NCI-H2107 (cell line): ENCODE data around the gene DOLPP1.
"Not testable (repeated sequence)": the region's sequence is repeated elsewhere in the genome, so short reads cannot be mapped to it uniquely, and the experiment has no call there.

Experiments
- DNase-seq: peaks from one replicate; lab custom pipeline; 2025; lab: John Stamatoyannopoulos, UW

DOLPP1 gene

GRCh38 chr9:129111528-129112151 lies 30.7 kb downstream of the DOLPP1 start:
- DNase-seq: no peak

DNA sequence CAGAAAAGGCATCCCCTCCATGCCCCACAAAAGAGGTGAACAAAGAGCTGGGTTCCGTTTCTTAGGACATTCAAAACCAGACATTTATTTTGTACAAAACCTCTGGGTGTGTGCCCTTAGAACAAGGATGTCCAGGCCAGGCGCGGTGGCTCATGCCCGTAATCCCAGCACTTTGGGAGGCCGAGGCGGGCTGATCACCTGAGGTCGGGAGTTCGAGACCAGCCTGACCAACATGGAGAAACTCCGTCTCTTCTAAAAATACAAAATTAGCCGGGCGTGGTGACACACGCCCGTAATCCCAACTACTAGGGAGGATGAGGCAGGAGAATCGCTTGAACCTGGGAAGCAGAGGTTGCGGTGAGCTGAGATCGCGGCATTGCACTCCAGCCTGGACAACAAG lies 31.6 kb downstream of the DOLPP1 start:
- DNase-seq: not testable (repeated sequence)

DNA sequence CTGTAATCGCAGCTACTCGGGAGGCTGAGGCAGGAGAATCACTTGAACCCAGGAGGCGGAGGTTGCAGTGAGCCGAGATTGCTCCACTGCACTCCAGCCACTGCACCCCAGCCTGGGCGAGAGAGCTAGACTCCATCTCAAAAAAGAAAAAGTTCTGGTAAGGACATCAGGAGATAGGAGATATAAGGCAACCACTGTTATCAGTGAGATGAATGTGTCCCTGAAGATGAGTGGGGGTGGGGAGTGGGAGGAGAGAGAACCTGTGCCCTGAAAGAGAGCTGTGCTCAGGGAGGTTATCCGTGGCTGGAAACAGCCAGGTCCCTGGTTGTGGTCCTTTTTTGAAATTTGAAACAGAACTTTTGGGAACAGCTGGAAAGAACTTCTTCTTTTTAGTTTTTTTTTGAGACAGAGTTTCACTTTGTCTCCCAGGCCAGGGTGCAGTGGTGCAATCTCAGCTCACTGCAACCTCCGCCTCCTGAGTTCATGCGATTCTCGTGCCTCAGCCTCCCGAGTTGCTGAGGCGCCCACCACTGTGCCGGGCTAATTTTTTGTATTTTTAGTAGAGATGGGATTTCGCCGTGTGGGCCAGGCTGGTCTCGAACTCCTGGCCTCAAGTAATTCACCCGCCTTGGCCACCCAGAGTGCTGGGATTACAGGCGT lies 32.9 kb downstream of the DOLPP1 start:
- DNase-seq: no peak

DNA sequence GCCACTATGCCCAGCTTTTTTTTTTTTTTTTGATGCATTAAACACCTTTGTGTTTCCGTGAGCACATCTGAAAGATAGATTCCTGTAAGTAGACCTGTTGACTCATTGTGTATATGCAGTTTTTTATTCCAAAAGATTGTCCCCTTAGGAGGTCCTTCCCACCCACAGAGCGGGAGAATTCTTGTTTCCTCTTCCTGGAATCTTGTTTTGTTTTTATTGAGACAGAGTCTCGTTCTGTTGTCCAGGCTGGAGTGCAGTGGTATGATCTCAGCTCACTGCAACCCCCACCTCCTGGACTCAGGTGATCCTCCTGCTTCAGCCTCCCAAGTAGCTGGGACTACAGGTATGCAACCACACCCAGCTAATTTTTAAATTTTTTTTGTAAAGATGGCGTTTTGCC lies 37.9 kb downstream of the DOLPP1 start:
- no peak for DNase-seq

GRCh38 chr9:129121483-129121882 lies 40.6 kb downstream of the DOLPP1 start:
- DNase-seq: no peak

DNA sequence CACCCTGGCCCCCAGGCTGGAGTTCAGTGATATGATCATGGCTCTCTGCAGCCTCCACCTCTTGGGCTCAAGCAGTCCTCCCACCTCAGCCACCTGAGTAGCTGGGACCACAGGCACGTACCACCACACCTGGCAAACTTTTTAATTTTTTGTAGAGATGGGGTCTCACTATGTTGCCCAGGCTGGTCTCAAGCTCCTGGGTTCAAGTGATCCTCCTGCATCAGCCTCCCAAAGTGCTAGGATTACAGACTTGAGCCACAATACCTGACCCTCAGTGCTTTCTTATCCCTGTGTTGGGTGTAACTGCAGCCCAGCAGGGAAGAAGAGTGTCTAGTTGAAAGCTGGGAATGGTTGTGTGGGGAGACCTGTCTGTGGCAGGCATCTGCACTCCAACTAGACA lies 41.2 kb downstream of the DOLPP1 start:
- DNase-seq: no peak

DNA sequence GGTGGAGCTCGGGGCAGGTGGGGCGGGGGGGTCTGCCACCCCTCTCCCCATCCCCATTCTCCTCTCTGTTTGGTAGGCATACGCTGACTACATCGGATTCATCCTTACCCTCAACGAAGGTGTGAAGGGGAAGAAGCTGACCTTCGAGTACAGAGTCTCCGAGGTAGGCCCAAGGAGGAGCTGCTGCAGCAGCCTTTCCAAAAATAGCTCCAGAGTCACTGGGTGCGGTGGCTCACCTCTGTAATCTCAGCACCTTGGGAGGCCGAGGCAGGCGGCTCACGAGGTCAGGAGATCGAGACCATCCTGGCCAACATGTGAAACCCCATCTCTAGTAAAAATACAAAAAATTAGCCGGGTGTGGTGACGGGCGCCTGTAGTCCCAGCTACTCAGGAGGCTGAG lies 42.1 kb downstream of the DOLPP1 start:
- not testable (repeated sequence) for DNase-seq

DNA sequence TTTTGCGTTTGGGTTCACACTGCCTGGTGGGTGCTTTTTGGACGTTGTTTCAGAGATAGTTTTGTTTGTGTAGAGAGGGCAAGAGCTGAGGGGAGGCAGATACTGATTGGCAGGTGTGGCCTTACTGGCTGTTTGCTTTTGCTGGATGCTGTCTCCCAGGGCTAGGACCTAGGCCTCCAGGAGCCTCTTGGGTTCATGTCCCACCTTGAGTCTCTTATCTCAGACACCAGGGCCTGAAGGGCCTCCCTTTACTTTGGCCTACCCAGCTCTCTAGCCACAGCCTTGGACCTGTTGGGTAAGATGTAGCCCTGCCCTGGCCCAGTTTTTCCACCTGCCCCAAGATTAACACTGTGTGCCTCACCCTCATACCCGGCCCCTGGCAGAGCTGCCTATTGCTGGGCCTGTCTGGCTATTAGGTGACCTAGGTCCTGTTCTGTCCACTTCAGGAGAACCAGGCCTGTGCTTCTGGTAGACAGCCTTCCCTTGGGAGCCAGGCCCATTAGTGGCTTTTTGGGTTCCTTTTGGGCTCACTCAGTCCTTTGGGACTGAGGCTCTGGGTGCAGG lies 43.7 kb downstream of the DOLPP1 start:
- DNase-seq: no peak

DNA sequence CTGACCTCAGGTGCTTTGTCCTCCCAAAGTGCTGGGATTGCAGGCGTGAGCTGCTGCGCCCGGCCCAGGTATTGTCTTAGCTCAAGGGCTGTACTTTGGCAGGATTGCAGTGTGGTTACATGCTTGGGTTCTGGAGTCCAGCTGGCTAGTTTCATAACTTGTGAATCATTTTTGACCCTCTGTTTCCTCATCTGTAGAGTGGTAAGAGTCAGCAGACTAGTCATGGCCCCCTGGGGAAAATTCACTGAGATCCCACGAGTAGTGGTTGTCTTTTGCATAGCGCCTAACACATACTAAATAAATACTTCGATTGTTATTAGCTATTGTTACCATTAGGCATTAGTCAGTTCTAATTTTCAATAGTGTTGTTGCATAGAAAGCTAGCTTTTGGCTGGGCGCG lies 44.6 kb downstream of the DOLPP1 start:
- no peak for DNase-seq

DNA sequence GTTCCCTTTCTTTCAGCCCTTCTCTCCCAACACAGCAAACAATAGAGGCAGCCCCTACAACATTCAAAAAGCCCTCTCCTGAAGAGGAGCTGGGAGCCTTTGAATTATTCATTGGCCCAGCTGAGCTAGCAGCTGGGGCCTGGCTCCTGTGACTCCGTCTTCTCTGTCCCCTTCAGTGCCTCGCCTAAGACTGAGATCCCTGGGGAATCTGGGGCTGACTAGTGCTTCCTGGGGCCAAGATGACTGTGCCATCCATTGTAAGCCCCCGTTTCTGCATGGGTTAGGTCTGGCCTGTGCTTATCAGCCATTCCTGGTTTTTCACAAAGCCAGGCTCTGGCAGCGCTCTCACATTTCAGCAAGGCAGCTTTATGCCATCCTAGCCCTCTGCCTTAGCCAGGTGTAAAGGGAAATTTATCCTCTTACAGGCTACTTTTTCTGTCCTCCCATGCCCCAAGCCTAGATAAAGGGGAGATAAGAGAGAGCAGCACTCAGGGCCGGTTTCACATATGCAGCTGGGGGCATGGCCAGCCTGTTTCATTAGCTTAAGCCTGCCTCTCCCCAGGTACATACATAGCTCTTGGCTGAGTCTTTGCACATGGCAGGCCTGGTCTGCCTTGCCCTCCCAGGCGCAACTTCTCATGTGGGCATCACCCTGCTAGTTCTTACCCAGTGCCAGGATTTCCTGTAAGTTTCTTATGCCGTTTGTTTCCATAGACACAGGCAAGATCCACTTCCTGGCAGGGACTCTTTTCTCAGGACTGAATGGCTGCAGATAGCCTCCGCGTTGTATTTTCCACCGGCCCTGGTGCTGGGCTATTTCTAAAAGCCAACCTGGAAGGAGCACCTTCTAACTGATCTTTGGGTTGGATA lies 46.1 kb downstream of the DOLPP1 start:
- DNase-seq: peak; percentile 71

GRCh38 chr9:129128689-129129088 lies 47.8 kb downstream of the DOLPP1 start:
- no peak for DNase-seq

DNA sequence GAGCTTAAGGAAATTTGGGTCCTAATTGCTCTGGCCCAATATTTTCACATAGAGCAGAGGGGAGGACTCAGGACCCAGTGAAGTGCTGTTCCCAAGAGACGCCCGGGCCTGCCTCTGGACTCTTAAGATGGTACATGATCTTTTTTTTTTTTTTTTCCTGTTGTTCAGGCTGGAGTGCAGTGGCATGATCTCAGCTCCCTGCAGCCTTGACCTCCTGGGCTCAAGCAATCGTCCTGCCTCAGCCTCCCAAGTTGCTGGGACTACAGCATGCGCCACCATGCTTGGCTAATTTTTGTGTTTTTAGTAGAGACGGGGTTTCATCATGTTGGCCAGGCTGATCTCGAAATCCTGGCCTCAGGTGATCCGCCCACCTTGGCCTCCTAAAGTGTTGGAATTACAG lies 49.4 kb downstream of the DOLPP1 start:
- DNase-seq: not testable (repeated sequence)

DNA sequence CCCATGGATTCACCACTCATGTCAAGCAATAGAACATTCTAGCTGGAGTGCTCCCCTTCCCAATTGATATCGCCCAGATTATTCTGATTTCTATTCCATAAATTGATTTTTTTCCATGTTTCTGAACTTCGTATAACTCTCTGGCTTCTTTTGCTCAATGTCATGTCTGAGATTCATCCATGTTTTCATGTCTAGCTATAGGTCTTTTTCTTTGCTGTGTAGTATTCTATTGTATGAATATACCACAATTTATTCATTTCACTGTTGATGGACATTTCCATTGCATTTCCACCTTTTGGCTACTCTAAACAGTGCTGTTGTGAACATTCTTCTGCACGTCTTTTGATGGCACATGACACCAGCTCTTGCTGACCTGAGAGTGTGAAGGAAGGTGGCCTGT lies 49.9 kb downstream of the DOLPP1 start:
- no peak for DNase-seq

DNA sequence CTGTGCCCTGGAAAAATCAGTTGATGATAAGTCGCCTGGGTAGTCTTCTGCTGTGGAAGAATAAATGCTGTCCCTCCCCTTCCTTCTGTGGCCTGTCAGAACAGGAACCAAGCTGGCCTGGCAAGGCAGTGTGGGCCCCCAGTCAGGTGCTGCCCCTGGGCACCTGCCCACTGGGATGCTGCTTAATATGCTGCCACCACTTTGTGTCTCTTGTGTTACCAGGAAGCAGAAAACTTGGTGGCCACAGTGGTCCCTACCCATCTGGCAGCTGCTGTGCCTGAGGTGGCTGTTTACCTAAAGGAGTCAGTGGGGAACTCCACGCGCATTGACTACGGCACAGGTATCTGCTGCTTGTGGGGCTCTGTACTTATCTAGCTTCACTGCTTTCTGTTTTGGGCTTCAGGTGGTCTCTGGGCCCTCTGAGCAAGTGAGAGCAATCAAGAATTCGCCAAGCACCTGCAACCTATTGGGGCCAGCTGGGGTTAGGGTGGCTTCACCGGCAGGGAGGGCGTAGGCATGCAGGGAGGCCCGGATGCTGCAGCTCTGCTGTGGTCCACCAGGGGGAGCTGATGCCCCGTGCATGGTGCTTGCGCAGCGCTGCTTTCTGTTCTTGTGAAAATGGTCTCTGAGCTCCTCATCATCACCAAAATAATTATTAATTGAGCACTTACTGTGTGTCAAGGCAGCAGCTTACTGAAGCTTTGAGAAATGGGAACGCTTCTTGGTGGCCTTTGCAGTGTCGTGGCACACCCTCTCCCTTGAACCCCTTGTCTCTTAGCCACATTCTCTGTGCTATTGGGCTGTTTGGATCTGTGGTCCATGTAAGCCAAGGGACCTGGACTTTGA lies 50.6 kb downstream of the DOLPP1 start:
- DNase-seq: peak; percentile 40

DNA sequence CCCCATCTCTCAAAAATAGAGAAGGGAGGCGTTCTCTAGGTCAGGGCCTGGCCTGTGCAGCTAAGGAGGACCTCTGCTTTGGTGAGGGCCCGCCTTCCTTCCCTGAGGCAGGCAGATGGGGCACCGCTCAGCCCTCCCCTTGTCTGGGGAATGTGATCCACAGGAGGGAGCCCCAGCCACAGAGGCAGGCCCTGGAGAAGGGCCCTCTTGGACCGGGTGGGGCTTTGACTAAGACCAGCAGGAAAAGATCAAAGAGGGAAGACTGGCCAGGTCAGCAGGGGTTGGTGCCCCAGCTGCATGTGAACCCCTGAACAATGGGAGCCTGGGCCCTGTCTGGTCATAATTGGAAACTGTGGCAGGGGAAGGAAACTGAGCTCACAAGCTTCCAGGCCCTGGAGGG lies 52.2 kb downstream of the DOLPP1 start:
- no peak for DNase-seq

GRCh38 chr9:129135476-129135875 lies 54.6 kb downstream of the DOLPP1 start:
- DNase-seq: no peak

DNA sequence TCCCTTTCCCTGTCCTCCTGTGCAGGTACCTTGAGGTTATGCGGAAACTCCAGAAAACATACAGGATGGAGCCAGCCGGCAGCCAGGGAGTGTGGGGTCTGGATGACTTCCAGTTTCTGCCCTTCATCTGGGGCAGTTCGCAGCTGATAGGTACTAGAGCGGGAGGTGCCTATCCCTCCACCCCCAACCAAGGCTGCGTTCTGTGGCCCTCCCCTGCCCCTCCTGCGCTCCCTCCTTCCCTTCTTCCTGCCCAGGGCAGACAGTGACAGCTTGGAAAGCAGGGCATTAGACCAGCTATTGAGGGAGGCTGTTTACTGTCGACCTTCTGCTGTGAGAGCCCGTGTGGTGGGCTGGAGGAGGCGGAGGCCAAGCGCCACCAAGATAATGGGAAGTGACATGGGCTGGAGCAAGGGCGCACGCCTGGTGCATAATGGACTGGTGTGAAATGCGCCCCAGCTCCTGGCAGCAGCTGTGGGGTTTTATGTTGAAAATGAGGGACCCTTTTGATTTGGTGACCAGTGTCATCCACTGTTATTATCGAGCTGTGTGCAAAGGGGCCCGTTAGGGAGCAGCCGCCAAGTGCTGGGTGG lies 55.6 kb downstream of the DOLPP1 start:
- no peak for DNase-seq

DNA sequence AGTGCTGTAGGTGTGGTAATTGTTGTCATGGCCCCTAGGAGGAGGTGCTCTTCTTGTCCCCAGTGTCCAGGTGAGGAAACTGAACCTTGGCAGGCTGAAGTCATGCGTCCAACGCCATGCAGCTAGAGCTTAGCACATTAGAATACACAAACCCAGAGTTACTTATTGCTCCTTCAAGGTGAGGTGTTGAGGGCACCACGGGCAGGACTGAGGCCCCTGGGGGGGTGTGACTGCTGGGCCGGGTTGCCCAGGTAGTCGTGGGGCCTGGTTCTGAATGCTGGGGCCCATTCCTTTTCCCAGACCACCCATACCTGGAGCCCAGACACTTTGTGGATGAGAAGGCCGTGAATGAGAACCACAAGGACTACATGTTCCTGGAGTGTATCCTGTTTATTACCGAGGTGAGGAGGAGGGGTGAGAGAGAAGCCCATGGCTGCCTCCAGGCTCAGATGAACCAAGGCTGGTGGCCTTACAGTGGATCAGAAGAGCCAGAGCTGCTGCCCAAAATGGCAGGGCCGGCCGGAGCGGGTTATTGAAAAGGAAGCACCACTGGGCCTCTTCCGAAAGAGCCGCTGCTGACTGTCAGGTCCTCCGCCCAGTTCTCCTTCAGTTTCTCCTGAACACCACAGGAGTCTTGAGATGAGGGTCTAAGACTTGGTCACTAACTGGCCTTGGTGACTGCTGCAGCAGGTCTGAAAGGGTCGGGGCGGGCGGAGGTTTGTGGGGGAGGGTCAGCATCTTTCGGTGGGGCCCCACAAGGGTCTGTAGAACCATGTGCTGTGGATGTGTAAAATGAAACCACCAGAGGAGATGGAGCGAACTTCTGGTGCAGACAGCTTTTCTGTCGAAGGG lies 56.6 kb downstream of the DOLPP1 start:
- no peak for DNase-seq

DNA sequence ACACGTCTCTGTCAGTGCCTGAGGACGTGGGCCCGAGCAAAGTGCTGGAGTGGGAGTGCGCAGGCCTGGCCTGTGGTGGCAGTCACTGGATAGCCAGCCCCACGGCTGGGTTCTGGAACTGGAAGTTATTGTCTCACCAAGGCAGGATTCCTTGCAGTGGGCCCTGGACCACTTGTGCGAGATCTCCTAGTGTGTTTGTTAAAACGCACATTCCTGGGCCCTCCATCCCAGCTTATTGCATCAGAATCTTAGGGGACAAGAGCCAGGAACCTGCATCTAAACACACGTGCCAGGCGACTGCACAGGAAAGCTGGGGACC lies 57.2 kb downstream of the DOLPP1 start:
- no peak for DNase-seq

GRCh38 chr9:129138476-129139232 lies 57.7 kb downstream of the DOLPP1 start:
- no peak for DNase-seq
